ENCODE data around the gene GALNT8.

GALNT8 gene

GRCh38 chr12:4800555-4800954, 80.4 kb downstream of the GALNT8 start:
- DNase-seq, result no peak

- no peak for DNase-seq
These were observed 82.6 kb downstream of the GALNT8 start for GRCh38 chr12:4802841-4803240.

GRCh38 chr12:4806439-4807115, 86.4 kb downstream of the GALNT8 start:
- no peak for DNase-seq

GRCh38 chr12:4807116-4807783, 87.0 kb downstream of the GALNT8 start:
- no peak for DNase-seq

- no peak for DNase-seq
These were observed 87.6 kb downstream of the GALNT8 start for GRCh38 chr12:4807813-4808212.

- peak; percentile 91 for DNase-seq
These were observed 88.8 kb downstream of the GALNT8 start for GRCh38 chr12:4809013-4809448.

- DNase-seq, result peak; percentile 71
These were observed 89.4 kb downstream of the GALNT8 start for GRCh38 chr12:4809449-4810218.

GRCh38 chr12:4810219-4810671, 90.0 kb downstream of the GALNT8 start:
- DNase-seq, result no peak

GRCh38 chr12:4812624-4813327, 92.6 kb downstream of the GALNT8 start:
- DNase-seq, result no peak

- peak; percentile 42 for DNase-seq
These were observed 93.5 kb downstream of the GALNT8 start for GRCh38 chr12:4813741-4814140.

- DNase-seq, result no peak
These were observed 94.3 kb downstream of the GALNT8 start for GRCh38 chr12:4814485-4814884.

- DNase-seq, result no peak
These were observed 96.7 kb downstream of the GALNT8 start for GRCh38 chr12:4816744-4817525.

- peak; percentile 26 for DNase-seq
These were observed 97.7 kb downstream of the GALNT8 start for GRCh38 chr12:4817880-4818279.

GRCh38 chr12:4819654-4820053, 99.5 kb downstream of the GALNT8 start:
- no peak for DNase-seq

- DNase-seq, result no peak
These were observed 100.8 kb downstream of the GALNT8 start for GRCh38 chr12:4820971-4821370.
